ENCODE measurements around the gene P2RY8.
"Not testable (repeated sequence)": the region's sequence is repeated elsewhere in the genome, so short reads cannot be mapped to it uniquely, and the experiment has no call there.

P2RY8 gene

DNA sequence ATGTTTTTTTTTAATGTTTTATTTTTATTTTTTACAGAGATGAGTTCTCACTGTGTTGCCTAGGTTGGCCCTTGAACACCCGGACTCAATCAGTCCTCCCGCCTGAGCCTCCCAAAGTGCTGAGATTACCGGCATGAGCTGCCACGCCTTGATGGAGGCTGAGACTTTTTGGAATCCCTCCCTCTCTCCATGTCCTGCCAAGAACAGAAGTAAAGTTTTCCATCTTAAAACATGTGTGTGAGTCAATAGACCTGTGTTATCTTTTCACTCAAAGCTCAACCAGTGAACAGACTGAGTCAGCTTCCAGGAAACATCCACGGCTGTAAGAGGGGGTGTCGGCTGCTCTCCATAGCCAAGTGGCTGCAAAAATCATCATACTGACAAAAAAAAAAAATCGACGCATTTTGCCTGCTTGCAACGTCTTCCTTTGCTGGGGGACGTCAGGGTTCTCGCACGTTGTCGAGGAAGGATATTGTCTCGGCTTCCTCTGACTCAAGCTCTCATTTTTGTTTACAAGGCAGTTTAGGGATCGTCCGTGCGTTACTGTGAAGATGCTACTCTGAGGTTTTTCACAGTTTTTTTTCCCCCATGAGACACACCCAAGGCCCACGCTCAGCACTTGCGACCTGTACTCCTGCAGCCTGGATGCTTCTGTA, 74.3 kb downstream of the P2RY8 start:
- peak; percentile 51 for DNase-seq

DNA sequence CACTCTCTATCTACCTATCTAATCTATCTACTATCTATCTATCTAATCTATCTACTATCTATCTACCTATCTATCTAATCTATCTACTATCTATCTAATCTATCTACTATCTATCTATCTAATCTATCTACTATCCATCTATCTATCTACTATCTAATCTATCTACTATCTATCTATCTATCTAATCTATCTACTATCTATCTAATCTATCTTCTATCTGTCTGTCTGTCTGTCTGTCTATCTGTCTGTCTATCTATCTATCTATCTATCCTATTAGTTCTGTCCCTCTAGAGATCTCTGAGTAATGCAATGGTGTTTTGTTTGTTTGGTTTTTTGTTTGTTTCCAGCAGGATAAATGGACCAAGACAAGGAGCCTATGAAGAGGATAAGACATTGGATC, 74.9 kb downstream of the P2RY8 start:
- DNase-seq, result no peak

DNA sequence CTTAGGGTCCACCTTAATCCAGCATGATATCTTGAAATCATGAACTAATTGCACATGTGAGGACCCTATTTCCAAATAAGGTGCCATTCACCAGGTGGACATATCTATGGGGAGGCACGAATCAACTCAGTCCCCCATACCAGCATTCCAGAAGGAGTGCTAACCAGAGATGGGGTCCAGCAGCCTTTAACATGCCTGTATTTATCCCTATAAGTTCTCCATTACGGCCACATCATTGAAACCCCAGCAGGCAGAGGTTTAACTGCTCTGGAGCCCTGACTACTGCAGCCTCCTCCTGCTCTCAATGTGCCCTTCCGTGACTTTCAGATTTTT, 81.1 kb downstream of the P2RY8 start:
- no peak for DNase-seq

GRCh38 chrX:1453951-1454785, 82.8 kb downstream of the P2RY8 start:
- DNase-seq, result no peak

DNA sequence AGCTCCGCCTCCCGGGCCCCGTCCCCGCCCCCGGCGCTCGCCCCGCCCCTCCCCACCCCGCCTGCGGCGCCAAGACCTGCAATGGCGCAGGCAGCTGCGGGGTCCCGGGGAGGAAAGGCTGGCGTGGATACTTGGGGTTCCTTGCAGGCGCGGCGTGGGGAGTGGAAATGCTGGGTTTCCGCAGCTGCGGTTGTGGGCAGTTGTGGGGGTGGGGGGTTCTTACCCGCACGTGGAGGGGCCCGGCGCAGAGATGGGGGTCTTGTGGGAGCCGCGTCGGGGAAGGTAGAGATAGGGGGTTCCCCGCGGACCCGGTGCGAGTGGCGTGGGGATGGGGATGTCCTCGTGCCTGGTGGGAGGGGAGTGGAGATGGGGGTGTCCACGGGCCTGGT, 83.6 kb downstream of the P2RY8 start:
- DNase-seq, result no peak

DNA sequence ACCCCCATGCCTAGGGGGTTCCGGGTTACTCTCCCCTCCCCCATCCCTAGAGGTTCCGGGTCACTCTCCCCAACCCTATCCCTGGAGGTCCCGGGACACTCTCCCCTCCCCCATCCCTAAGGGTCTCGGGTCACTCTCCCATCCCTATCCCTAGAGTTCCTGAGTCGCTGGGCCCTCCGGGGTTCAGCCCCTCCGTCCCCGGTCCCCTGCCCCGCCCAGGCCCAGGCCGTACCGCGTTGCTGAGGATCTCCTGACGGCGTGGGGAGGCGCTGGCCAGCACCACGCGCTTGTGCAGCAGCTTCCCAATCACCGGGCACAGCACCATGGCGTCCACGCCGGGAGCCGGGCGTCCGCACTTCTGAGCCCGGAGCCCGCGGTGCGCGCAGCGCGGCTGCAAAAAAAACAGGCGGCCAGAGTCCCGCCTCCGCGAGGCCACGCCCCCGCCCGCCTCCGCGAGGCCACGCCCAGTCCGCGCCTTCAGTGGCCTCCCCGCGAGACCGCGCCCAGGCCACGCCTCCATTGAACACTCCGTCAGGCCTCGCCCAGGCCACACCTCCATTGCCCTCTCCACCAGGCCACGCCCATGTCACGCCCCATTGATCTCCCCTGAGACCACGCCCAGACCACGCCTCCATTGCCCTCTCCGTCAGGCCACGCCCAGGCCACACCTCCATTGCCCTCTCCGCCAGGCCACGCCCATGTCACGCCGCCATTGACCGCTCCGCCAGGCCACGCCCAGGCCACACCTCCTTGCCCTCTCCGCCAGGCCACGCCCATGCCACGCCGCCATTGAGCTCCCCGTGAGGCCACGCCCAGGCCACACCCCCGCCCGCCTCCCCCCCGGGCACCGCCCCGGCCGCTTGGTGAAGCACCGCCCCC, 84.2 kb downstream of the P2RY8 start, which contains the start of gene ASMTL:
ASMTL (minus strand) TSS at position 394 of the 879 bp plus-strand sequence; CDS start at position 325, 69 bp downstream.
- DNase-seq, result no peak

DNA sequence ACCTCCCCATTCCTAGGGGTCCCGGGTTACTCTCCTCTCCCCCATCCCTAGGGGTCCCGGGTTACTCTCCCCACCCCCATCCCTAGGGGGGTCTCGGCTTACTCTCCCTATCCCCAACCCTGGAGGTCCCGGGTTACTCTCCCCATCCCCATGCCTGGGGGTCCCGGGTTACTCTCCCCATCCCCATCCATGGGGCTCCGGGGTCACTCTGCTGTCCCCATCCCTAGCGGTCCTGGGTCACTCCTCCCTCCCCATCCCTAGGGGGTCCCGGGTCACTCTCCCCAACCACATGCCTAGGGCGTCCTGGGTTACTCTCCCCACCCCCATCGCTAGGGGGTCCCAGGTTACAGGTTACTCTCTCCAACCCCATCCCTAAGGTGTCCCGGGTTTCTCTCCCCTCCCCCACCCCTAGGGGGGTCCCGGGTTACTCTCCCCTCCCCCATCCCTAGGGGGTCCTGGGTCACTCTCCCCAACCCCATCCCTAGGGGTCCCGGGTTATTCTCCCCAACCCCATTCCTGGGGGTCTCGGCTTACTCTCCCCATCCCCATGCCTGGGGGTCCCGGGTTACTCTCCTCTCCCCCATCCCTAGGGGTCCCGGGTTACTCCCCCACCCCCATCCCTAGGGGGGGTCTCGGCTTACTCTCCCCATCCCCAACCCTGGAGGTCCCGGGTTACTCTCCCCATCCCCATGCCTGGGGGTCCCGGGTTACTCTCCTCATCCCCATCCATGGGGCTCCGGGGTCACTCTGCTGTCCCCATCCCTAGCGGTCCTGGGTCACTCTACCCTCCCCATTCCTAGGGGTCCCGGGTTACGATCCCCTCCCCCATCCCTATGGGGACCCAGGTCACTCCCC, 85.1 kb downstream of the P2RY8 start:
- DNase-seq, result no peak

DNA sequence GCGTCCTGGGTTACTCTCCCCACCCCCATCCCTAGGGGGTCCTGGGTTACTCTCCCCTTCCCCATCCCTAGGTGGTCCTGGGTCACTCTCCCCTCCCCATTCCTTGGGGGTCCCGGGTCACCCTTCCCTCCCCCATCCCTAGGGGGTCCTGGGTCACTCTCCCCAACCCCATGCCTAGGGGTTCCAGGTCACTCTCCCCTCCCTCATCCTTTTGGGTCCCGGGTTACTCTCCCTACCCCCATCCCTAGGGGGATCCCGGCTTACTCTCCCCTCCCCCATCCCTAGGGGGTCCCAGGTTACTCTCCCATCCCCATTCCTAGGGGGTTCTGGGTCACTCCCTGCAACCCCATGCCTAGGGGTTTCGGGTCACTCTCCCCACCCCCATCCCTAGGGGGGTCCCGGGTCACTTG, 85.7 kb downstream of the P2RY8 start:
- DNase-seq, result no peak

DNA sequence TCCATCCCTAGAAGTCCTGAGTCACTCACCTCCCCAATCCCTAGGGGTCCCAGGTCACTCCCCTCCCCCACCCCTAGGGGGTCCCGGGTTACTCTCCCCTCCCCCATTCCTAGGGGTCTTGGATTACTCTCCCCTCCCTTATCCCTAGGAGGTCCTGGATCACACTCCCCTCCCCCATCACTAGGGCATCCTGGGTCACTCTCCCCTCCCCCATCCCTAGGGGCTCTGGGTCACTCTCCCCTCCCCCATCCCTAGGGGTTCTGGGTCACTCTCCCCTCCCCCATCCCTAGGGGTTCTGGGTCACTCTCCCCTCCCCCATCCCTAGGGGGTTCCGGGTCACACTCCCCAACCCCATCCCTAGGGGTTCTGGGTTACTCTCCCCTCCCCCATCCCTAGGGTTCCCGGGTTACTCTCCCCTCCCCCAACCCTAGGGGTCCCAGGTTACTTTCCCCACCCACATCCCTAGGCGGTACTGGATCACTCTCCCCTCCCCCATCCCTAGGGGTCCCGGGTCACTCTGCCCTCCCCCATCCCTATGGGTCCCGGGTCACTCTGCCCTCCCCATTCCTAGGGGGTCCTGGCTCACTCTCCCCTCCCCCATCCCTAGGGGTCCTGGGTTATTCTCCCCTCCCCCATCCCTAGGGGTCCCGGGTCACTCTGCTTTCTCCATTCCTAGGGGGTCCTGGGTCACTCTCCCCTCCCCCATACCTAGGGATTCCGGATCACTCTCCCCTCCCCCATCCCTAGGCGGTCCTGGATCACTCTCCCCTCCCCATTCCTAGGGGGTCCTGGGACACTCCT, 86.4 kb downstream of the P2RY8 start:
- DNase-seq, result no peak

DNA sequence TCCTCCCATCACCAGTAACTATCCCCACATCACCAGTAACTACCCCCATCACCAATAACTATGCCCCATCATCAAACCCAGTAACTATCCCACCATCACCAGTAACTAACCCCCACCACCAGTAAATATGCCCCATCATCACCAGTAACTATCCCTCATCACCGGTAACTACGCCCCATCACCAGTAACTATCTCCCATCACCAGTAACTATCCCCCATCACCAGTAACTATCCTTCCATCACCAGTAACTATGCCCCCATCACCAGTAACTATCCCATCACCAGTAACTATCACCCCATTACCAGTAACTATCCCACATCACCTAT, 87.2 kb downstream of the P2RY8 start:
- no peak for DNase-seq

- no peak for DNase-seq
Measured at GRCh38 chrX:1449036-1449822, 87.8 kb downstream of the P2RY8 start.

DNA sequence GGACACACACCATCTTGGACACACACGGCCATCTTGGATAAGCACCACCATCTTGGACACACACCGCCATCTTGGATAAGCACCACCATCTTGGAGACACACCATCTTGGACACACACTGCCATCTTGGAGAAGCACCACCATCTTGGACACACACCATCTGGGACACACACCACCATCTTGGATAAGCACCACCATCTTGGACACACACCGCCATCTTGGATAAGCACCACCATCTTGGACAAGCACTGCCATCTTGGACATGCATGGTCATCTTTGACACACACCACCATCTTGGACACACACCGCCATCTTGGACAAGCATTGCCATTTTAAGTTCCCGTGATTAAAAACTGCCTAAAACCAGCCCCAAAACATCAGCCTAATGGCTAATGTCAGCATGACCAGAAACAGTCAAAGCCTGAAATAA, 88.4 kb downstream of the P2RY8 start:
- DNase-seq, result not testable (repeated sequence)

DNA sequence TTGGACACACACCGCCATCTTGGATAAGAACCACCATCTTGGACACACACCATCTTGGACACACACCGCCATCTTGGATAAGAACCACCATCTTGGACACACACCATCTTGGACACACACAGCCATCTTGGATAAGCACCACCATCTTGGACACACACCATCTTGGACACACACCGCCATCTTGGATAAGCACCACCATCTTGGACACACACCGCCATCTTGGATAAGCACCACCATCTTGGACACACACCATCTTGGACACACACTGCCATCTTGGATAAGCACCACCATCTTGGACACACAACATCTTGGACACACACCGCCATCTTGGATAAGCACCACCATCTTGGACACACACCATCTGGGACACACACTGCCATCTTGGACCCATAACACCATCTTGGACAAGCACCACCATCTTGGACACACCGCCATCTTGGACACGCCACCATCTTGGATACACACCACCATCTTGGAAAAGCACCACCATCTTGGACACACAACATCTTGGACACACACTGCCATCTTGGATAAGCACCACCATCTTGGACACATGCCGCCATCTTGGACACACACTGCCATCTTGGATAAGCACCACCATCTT, 88.9 kb downstream of the P2RY8 start:
- DNase-seq, result not testable (repeated sequence)

- not testable (repeated sequence) for DNase-seq
Measured at GRCh38 chrX:1446984-1447968, 89.7 kb downstream of the P2RY8 start.

DNA sequence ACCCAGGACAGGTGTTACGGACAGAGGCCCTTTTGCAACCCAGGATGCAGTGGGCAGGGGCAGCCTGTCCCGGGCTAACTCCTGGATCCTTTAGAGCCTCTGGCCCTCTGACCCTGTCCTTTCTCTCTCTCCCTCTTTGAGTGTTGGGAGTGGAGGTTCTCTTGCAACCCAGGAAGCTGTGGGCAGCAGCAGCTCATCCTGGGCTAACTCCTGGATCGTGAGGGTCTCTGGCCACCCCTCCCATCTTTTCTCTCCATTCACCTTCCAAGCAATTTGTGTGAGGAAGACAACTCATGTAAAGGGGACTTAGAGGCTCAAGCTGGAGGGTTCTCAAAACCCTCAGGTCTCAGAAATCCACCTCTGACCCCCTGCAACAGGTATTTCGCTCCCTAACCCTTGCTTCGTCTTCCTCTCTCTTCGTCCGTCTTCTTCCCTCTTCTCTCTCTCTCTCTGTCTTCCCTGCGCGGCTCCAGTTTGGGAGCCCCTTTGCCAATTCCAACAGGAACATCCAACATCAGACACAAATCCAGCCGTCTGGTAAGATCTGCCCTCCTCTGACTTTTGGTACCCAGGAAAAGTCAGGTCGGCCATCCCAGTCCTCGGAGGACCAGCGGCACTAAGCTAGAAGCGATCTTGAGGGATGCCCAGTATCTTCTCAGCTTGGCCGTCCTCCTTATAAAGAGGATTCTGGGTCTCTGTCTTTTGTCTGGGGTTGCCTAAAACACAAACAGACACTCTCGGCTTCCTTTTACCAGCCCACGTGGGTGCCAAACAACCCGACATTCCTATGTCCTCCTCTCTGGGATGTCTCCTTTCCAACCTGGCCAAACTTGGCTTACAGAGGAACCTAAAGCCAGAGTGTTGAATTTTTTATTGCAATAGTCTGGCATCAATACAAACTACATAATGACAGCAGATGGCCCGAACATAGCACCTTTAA, 92.2 kb downstream of the P2RY8 start:
- DNase-seq, result no peak

DNA sequence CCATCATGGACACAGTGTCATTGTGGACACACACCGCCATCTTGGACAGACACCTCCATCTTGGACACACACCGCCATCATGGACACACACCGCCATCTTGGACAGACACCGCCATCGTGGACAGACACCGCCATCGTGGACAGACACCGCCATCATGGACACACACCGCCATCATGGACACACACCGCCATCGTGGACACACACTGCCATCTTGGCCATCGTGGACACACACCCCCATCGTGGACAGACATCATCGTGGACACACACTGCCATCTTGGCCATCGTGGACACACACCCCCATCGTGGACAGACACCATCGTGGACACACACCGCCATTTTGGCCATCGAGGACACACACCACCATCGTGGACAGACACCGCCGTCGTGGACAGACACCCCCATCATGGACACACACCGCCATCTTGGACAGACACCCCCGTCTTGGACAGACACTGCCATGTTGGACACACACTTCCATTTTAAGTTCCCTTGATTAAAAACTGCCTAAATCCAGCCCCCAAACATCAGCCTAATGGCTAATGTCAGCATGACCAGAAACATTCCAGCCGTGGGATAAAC, 93.4 kb downstream of the P2RY8 start:
- no peak for DNase-seq

- no peak for DNase-seq
Measured at GRCh38 chrX:1442724-1443367, 94.1 kb downstream of the P2RY8 start.
